Panc1 (cell line): ENCODE measurements around the gene UPB1. TPM values are rescaled to one million over a fixed set of nuclear protein-coding genes. Genes with fewer than 3 reads are reported as not detected.

ENCODE experiments used
- ATAC-seq: fragments of 200-7000 bp; cut with Tn5 transposase; 2 replicates; pipeline ENCODE4 v1.9.1; 2020; ENCODE audit warnings: mild to moderate bottlenecking, moderate library complexity
- BruUV-seq: library from RNA; stranded (reverse); fragments of 400-500 nt; replicated peaks from 2 replicates; lab custom pipeline; 2021; lab: Mats Ljungman, UMichigan
- CTCF ChIA-PET: fragments of 300-600 bp; sonication (Branson Sonifier 250); formaldehyde crosslinking; loops from one replicate; lab custom pipeline; 2022; ENCODE audit warnings: antibody characterized with exemption; lab: Charles Lee
- POLR2A ChIA-PET: fragments of 300-600 bp; sonication (Branson Sonifier 250); formaldehyde crosslinking; loops from one replicate; lab custom pipeline; 2022; ENCODE audit warnings: antibody characterized with exemption; lab: Charles Lee
- DNase-seq: peaks from one replicate; pipeline ENCODE4 v3.0.0-alpha.2; 2010; ENCODE audit warnings: low read depth, low spot score
- H3K27ac ChIP-seq: 2 replicates; pipeline ENCODE4 v1.5.1; 2011; ENCODE audit warnings: mild to moderate bottlenecking, low read length, inconsistent platforms
- H3K27me3 ChIP-seq: fragments of 200-500 bp; sonication (Bioruptor generic); 2 replicates; pipeline ENCODE4 v1.6.0; 2014; ENCODE audit warnings: low read length, inconsistent platforms; ENCODE audit not compliant: control insufficient read depth, insufficient read depth
- H3K36me3 ChIP-seq: fragments of 200-500 bp; sonication (Bioruptor generic); 2 replicates; pipeline ENCODE4 v1.5.1; 2014; ENCODE audit warnings: inconsistent platforms, mild to moderate bottlenecking, low read length, moderate library complexity; ENCODE audit not compliant: control insufficient read depth, insufficient read depth
- H3K4me1 ChIP-seq: 2 replicates; pipeline ENCODE4 v1.5.1; 2011; ENCODE audit warnings: inconsistent platforms, mild to moderate bottlenecking, low read length, moderate library complexity; ENCODE audit not compliant: control insufficient read depth, insufficient read depth
- H3K4me3 ChIP-seq, 2 experiments: 2 replicates each; pipeline ENCODE4 v1.5.1; 2011 to 2012; ENCODE audit warnings: low read depth in 2 of 2, low read length in 2 of 2, mild to moderate bottlenecking in 2 of 2, inconsistent platforms in 1 of 2, moderate library complexity in 1 of 2
- H3K9me3 ChIP-seq: fragments of 200-500 bp; sonication (Bioruptor generic); 2 replicates; pipeline ENCODE4 v1.5.1; 2014; ENCODE audit warnings: low read depth, mild to moderate bottlenecking, inconsistent platforms, low read length, moderate library complexity; ENCODE audit not compliant: control insufficient read depth, insufficient read depth
- CTCF ChIP-seq: fragments of 450-650 bp; IDR thresholded peaks from 2 replicates; pipeline ENCODE4 v1.5.1; 2017; ENCODE audit warnings: mild to moderate bottlenecking
- POLR2AphosphoS5 ChIP-seq: IDR thresholded peaks from 2 replicates; pipeline ENCODE4 v1.6.1; 2012; ENCODE audit warnings: mild to moderate bottlenecking, low read depth, low read length, moderate library complexity
- SIN3A ChIP-seq: IDR thresholded peaks from 2 replicates; pipeline ENCODE4 v1.6.1; 2012; ENCODE audit warnings: low read depth, mild to moderate bottlenecking, low read length, moderate library complexity, borderline replicate concordance; ENCODE audit not compliant: insufficient read depth
- TCF7L2 ChIP-seq: IDR thresholded peaks from 2 replicates; pipeline ENCODE4 v1.6.1; 2011; ENCODE audit warnings: mild to moderate bottlenecking, low read depth, low read length, inconsistent platforms
- in situ Hi-C: cut with HindIII; loops from 2 replicates; pipeline ENCODE4 v1.10.0; 2016; ENCODE audit warnings: low sequenced_read_pairs, low pct_unique_long_range_greater_than_20kb
- intact Hi-C: fragments of 100-400 bp; cut with micrococcal nuclease; formaldehyde crosslinking; loops from one replicate; pipeline ENCODE4 v1.10.0; 2022; ENCODE audit not compliant: unreplicated experiment
- total RNA-seq: library from RNA; stranded (reverse); gene quantifications from one replicate; pipeline ENCODE4 v1.2.1, GENCODE V29; 2021; ENCODE audit not compliant: unreplicated experiment
- TF ChIP-seq, protein P1 (sequence below), 2 experiments: IDR thresholded peaks; 2 replicates each; pipeline ENCODE4 v1.6.1; 2011 to 2012; ENCODE audit warnings: low read depth in 2 of 2, control low read depth in 1 of 2, low read length in 1 of 2, mild to moderate bottlenecking in 1 of 2, moderate library complexity in 1 of 2; ENCODE audit not compliant: insufficient read depth in 1 of 2

UPB1 gene
- total RNA-seq, 1 experiment from 2014 or later = 0.10 TPM

GRCh38 chr22:24453853-24454252 is 41.3 kb upstream of the UPB1 start:
- POLR2A ChIA-PET = interaction anchor here (0.5 to 0.6 kb wide), 2 partner anchors 111 to 171 kb away, joined by 6 to 14 read pairs; no protein-coding TSS in a partner anchor
- intact Hi-C loops = no loop called here
- TF ChIP-seq CTCF (no peak), SIN3A (no peak), TCF7L2 (no peak), POLR2AphosphoS5 (no peak)
- TF ChIP-seq, protein P1, sequence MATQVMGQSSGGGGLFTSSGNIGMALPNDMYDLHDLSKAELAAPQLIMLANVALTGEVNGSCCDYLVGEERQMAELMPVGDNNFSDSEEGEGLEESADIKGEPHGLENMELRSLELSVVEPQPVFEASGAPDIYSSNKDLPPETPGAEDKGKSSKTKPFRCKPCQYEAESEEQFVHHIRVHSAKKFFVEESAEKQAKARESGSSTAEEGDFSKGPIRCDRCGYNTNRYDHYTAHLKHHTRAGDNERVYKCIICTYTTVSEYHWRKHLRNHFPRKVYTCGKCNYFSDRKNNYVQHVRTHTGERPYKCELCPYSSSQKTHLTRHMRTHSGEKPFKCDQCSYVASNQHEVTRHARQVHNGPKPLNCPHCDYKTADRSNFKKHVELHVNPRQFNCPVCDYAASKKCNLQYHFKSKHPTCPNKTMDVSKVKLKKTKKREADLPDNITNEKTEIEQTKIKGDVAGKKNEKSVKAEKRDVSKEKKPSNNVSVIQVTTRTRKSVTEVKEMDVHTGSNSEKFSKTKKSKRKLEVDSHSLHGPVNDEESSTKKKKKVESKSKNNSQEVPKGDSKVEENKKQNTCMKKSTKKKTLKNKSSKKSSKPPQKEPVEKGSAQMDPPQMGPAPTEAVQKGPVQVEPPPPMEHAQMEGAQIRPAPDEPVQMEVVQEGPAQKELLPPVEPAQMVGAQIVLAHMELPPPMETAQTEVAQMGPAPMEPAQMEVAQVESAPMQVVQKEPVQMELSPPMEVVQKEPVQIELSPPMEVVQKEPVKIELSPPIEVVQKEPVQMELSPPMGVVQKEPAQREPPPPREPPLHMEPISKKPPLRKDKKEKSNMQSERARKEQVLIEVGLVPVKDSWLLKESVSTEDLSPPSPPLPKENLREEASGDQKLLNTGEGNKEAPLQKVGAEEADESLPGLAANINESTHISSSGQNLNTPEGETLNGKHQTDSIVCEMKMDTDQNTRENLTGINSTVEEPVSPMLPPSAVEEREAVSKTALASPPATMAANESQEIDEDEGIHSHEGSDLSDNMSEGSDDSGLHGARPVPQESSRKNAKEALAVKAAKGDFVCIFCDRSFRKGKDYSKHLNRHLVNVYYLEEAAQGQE (IDR thresholded peaks at IDR 0.05; ENCODE audit: insufficient read depth in 1 of 2, low read depth in 2 of 2, low read length in 1 of 2) = no peak

GRCh38 chr22:24455039-24455438 is 40.1 kb upstream of the UPB1 start:
- ChIA-PET POLR2A (no interaction called here), CTCF (interaction anchor here (0.6 kb wide), 1 partner anchor 86 kb away, joined by 7 read pairs; no protein-coding TSS in a partner anchor)
- TF ChIP-seq POLR2AphosphoS5 (no peak), CTCF (no peak), TCF7L2 (no peak), SIN3A (no peak)
- TF ChIP-seq, protein P1 (IDR thresholded peaks at IDR 0.05; ENCODE audit: insufficient read depth in 1 of 2, low read depth in 2 of 2, low read length in 1 of 2) = no peak
- Histone ChIP-seq H3K9me3 (no peaks in the 10 kb centered on the region), H3K27ac (no peak overlapping the region), H3K27me3 (no peaks in the 10 kb centered on the region), H3K4me1 (no peaks in the 10 kb centered on the region; the same call in 1 of the 2 replicates), H3K4me3 (no peak overlapping the region), H3K36me3 (no peaks in the 10 kb centered on the region)
- ATAC-seq (no peak), DNase-seq (no peak)
- BruUV-seq = no TSS peak
- intact Hi-C loops (no loop called here), in situ Hi-C loops (no loop called here)

More at GRCh38 chr22:24453853-24454252, 41.3 kb upstream of the UPB1 start:
- no peak overlapping the region for H3K27ac ChIP-seq
- no peaks in the 10 kb centered on the region for H3K36me3 ChIP-seq
- H3K27me3 ChIP-seq = no peaks in the 10 kb centered on the region
- no TSS peak for BruUV-seq
- CTCF ChIA-PET = no interaction called here
- H3K9me3 ChIP-seq = no peaks in the 10 kb centered on the region
- in situ Hi-C loops = no loop called here
- H3K4me3 ChIP-seq = no peak overlapping the region
- ATAC-seq (no peak), DNase-seq (no peak)
- H3K4me1 ChIP-seq = no peaks in the 10 kb centered on the region
